H54 (cell line): ENCODE data around the gene KRT71.

Source experiments
- DNase-seq: peaks from one replicate; pipeline ENCODE4 v3.0.0; 2011; ENCODE audit warnings: low spot score, mixed read lengths; ENCODE audit not compliant: insufficient read length
- FAIRE-seq: peaks from 3 replicates; lab custom pipeline; 2011; peaks lifted over from hg19 to GRCh38; lab: Jason Lieb, UNC
- POLR2A ChIP-seq: IDR thresholded peaks from 2 replicates; pipeline ENCODE4 v1.6.1; 2011; ENCODE audit warnings: low read depth, mild to moderate bottlenecking, low read length

The KRT71 gene

GRCh38 chr12:52527121-52527800 lies 25.7 kb downstream of the KRT71 start:
- DNase-seq (no peak), FAIRE-seq (no peak)
- TF ChIP-seq POLR2A = no peak

- no peak for TF ChIP-seq POLR2A
- no peak for DNase-seq
- no peak for FAIRE-seq
Observed at GRCh38 chr12:52526511-52526951, 26.4 kb downstream of the KRT71 start.

DNA sequence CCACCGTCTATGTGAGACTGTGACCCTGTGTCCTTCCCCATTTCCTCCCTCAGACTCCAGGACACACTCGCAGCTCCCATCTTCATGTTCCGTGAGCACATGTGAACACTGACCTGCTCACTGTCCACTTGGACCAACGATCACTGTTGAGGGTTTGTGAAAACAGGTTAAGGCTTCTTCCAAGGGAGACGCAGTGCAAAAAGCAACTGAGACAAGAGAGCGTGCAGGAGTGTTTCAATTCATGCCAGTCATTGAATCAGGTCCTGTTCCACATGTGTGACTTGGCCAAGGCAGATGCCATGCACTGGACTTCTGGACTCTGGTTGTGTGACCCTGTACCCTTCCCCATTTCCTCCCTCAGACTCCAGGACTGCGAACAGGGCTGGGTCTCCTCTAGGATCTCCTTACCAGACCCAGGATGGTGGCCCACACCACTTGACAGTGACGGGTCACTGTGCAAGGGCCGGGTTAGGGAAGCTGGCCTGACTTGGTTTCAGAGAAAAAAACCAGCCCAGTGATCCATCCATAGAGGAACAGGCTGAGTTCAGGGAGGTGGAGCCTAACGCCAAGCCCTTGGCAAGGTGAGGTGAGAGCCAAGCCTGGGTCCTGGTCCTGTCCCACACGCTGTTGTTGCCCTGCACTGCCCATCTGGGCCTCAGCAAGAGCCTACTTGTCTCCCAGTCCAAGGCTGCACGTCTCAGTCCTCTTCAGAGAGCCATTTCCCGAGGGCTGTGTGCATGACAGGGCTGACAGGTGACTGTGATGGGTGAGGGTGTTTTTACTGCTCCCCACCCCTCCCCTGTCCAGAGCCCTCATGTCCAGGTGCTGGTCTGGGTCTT lies 27.1 kb downstream of the KRT71 start:
- DNase-seq (no peak), FAIRE-seq (no peak)
- TF ChIP-seq POLR2A = no peak

DNA sequence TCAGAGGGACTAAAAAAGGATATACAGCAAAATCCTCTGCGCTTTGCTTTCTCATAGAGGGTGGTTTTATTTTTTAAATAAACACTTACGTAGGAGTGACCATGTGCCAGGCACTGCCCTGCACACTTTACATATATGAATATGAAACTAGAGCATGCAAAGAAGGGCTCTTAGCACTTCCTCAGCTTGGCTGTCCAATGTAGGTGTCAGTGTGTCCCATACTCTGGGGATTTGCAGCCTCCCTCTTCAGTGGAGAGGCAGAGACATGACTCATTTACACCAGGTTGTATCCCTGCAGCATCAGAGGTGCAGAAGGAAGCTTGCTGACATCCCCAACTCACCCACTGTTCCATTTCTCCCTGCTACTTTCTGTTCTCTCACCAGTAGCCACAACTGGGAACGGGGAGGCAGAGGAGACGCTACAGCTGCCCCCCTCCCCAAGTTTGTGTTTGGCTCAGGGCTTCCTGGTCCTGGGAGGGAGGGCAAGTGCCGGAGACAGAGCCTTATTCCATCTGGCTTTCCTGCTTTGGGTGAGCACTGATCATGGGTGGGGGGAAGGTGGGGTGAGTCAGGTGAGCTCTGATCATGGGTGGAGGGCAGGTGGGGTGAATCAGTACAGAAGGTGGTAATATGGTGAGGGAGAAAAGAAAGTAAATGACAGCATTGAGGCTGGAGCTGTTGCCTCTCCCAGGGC lies 27.9 kb downstream of the KRT71 start:
- no peak for TF ChIP-seq POLR2A
- DNase-seq (no peak), FAIRE-seq (no peak)

DNA sequence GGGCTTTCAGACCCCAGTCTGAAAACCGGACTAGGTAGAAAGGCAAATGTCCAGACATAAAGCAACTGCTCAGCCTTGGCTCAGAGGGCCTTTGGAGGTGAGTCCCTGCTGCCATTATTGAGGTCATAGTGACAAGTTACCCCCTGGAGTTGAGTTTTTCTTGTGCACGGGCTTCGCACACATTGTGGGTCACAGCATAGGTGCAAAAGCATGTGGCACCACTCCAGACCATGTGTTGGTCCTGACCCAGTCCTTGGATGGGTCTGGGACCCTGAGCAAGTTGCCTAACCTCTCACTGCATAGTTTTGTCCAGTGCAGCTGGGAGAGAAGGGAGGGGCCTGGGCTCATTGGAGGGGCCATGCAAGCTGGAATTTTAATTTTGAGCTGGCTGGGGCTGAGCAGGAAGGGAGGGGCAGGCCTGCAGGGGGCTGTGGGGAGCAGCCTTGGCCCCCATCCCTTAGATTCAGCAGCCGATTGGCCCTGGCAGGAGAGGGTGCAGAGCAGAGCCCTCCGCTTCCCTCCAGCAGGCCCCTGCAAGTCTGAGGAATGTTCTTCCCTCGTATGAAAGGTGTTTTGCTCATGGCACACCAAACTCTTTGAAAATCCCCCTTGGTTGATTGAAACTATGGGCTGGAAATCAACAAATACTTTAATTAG lies 28.6 kb downstream of the KRT71 start:
- TF ChIP-seq POLR2A = no peak
- no peak for FAIRE-seq
- DNase-seq = no peak

DNA sequence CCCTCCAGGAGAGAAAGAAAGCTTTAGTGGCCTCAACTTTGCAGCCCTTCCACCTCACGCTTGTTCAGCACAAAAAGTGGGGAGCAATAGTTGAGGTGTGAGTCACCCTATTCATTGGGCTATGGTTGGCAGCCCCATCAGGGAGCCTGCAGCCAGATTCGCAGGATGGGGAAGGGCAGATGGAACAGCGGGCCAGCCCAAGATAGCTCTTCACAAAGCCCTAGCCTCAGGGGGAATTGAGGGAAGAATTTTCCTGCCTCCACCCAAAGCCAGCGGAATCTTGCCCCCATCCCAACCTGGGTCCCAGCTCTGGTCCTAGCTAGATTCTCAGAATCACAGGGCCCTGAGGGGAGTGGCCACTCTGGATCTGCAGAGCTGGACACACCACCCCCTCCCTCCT lies 29.1 kb downstream of the KRT71 start:
- no peak for DNase-seq
- FAIRE-seq = no peak
- no peak for TF ChIP-seq POLR2A

DNA sequence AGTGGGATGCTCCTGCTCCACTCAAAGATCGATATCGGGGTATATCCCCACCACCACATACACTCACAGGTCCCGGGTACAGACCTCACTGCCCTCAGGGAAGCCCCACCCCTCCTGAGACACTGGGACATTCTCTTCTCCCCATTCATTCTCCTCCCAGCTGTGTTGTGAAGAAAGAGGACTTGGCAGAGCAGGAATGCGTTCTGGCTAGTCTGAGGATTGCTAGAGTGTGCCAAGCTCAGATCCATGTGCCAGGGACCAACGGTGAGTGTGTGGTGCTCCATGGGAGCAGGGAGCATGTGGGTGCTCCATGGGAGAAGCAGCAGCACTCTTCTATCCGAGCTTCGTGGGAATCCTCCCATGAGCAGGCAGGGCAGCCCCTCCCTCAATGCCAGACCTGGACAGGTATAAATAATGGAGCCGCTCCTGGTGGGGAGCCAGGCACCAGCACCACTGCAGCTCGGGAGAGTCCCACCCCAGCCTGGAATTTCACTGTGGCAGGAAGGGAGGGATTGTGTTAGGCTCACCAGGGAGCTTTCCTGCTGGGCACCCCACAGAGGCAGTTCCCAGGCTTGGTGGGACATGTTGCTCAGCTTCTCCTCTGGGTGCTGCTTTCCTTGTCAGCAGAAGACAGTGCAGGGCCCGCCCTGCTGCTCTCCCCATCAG lies 30.5 kb downstream of the KRT71 start:
- peak; percentile 52 for FAIRE-seq
- DNase-seq = peak; percentile 76
- TF ChIP-seq POLR2A = no peak

GRCh38 chr12:52521568-52522266 lies 31.2 kb downstream of the KRT71 start:
- DNase-seq = no peak

DNA sequence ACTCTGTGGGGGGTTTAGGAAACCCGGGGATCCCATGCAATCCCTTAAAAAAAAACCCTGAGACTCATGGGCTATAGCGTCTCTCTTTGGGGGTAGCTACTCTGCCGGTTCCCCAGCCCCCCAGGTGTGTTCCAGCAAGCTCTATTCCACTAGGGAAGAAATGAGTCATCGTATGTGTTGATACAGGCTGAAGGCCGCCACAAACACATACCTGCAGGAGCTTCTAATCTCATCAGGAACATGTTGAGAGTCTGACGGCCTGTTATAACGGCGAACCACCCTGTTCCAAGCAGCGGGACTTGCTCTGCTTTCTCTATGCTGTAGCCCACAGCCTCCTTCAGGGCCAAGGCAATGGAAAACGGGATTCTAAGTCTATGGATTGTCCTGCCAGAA lies 31.8 kb downstream of the KRT71 start:
- DNase-seq = no peak
- TF ChIP-seq POLR2A = no peak
- no peak for FAIRE-seq

More at GRCh38 chr12:52521568-52522266, 31.2 kb downstream of the KRT71 start:
- no peak for TF ChIP-seq POLR2A
- FAIRE-seq = no peak

DNA sequence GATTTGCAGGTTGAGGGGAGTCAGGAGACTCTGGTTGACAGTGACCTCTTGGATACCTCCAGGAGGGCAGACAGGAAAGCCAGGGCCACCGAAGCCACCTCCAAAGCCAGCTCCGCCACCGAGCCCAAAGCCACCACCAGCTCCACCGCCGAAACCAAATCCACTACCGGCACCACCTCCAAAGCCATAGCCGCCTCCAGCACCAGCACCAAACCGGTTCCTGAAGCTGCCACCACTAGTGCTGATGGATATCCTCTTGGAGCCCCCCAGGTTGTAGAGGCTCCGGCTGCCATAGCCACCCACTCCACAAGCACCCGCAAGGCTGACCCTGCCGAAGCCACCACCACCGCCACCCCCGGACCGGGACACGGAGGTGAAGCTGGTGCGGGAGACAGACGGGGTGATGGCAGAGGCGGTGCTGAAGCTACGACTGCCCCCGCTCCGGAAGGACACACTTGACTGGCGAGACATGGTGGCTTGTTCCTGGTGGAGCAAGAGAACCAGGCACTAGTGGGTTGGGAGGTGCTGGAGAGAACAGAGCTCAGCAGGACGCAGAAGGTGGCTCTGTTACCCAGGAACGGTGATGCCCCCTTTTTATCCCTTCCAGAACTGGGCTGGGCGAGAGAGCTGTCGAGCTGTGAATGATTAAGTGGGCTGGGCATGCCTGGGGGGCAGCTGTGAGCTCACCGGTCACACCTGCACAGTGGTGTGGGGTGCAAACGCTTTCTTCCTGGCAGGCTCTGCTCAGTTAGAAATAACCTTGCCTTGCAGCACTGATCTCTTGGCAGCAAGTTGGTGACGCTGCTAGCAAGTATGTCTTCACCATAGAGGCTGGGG lies 32.9 kb downstream of the KRT71 start, which contains the start of gene KRT5:
Gene KRT5, minus strand, starts transcription at position 569 of the 837 bp plus-strand sequence. Its CDS starts 98 bp downstream, at position 471.
- TF ChIP-seq POLR2A = no peak
- DNase-seq (no peak), FAIRE-seq (no peak)

DNA sequence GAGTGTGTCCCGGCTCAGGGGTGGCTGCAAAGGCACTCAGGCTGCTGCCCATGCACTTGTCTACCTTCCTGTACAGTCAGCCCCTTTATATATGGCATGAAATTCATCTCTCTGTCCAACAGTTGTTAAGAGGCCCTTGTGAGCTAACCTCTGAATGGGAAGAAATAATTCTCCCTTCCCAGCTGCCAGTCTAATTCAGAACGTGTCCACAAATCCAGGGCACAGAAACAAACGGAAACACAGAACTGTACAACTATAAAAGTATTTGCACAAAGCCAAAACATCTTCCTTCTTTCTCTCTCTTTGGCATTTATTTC lies 33.6 kb downstream of the KRT71 start:
- no peak for TF ChIP-seq POLR2A
- FAIRE-seq (no peak), DNase-seq (no peak)
